Activated T-cell treated with anti-CD3 and anti-CD28 coated beads, Interleukin-2, amount 50 U/mL, for 72 hours (primary cell): ENCODE measurements around the gene ZBTB7C. TPM values are rescaled to one million over a fixed set of nuclear protein-coding genes. Genes with fewer than 3 reads are reported as not detected.

Experiments used
- ATAC-seq, 2 donors: fragments of 150-1000 bp; cut with Tn5 transposase; replicated peaks in 1 of 2; 2 replicates each; pipeline ENCODE4 v1.10.0; 2021; ENCODE audit warnings: moderate library complexity in 2 of 2, mild to moderate bottlenecking in 1 of 2
- DNase-seq, 2 donors: peaks; one replicate each; pipeline ENCODE4 v3.0.0; 2021 to 2022; ENCODE audit warnings: mixed read lengths in 1 of 2
- H3K27ac Mint-ChIP-seq: one replicate; pipeline ENCODE4 v1.8.0; 2022; ENCODE audit warnings: mild to moderate bottlenecking, moderate library complexity, mixed read lengths
- H3K27me3 Mint-ChIP-seq: one replicate; pipeline ENCODE4 v1.8.0; 2022; ENCODE audit warnings: low read depth, mixed read lengths
- H3K36me3 Mint-ChIP-seq, 2 donors: one replicate each; pipeline ENCODE4 v1.8.0; 2022; ENCODE audit warnings: mixed read lengths in 2 of 2, mild to moderate bottlenecking in 1 of 2; ENCODE audit not compliant: insufficient read depth in 2 of 2
- H3K4me1 Mint-ChIP-seq: one replicate; pipeline ENCODE4 v1.8.0; 2022; ENCODE audit warnings: low read depth, mixed read lengths
- H3K4me3 Mint-ChIP-seq, 2 donors: one replicate each; pipeline ENCODE4 v1.8.0; 2022; ENCODE audit warnings: mild to moderate bottlenecking in 2 of 2, mixed read lengths in 2 of 2, moderate library complexity in 2 of 2
- H3K9me3 Mint-ChIP-seq, 2 donors: one replicate each; pipeline ENCODE4 v1.8.0; 2022; ENCODE audit warnings: mixed read lengths in 2 of 2
- total RNA-seq, 2 donors: library from RNA; stranded (reverse); gene quantifications; one replicate each; pipeline ENCODE4 v1.2.3, GENCODE V29; 2022

ZBTB7C gene
- total RNA-seq, 2 donors from 2014 or later: 0.05 TPM; not detected in 1

GRCh38 chr18:48393170-48393569, 16.0 kb downstream of the ZBTB7C start:
- DNase-seq (no peak), ATAC-seq (no peak)
- no peak overlapping the region for H3K27ac Mint-ChIP-seq
- H3K9me3 Mint-ChIP-seq: no peaks in the 10 kb centered on the region
- H3K4me3 Mint-ChIP-seq: no peak overlapping the region
- no peaks in the 10 kb centered on the region for H3K36me3 Mint-ChIP-seq
- no peaks in the 10 kb centered on the region for H3K4me1 Mint-ChIP-seq
- peaks cover 59% of the 10 kb centered on the region for H3K27me3 Mint-ChIP-seq

DNA sequence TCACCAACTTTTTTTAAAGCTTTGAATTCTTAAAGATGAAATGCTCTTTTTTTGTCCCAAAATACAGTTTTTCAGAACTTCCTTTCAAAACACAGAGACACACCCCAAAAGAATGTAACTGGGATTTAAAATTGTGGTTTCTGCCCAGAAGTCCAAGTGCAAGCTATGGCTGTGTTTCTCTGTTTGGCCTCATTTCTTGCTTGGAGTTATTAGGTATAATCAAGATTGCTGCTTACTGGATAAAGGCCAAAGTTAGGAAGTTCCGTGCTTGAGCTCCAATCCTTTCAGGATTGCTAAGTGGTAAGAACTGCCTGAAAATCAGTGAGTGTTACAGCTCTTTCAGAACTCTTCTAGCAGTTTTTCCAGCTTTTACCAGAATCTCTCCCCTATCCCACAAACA, 16.9 kb downstream of the ZBTB7C start:
- Mint-ChIP-seq H3K36me3 (no peaks in the 10 kb centered on the region), H3K4me1 (no peaks in the 10 kb centered on the region), H3K27me3 (peaks cover 59% of the 10 kb centered on the region), H3K9me3 (no peaks in the 10 kb centered on the region), H3K27ac (no peak overlapping the region), H3K4me3 (no peak overlapping the region)
- ATAC-seq (no peak), DNase-seq (no peak)

GRCh38 chr18:48391868-48392267, 17.3 kb downstream of the ZBTB7C start:
- Mint-ChIP-seq H3K4me3 (no peak overlapping the region), H3K9me3 (no peaks in the 10 kb centered on the region), H3K36me3 (no peaks in the 10 kb centered on the region), H3K27ac (no peak overlapping the region), H3K27me3 (peaks cover 59% of the 10 kb centered on the region), H3K4me1 (no peaks in the 10 kb centered on the region)
- no peak for ATAC-seq
- DNase-seq: no peak

DNA sequence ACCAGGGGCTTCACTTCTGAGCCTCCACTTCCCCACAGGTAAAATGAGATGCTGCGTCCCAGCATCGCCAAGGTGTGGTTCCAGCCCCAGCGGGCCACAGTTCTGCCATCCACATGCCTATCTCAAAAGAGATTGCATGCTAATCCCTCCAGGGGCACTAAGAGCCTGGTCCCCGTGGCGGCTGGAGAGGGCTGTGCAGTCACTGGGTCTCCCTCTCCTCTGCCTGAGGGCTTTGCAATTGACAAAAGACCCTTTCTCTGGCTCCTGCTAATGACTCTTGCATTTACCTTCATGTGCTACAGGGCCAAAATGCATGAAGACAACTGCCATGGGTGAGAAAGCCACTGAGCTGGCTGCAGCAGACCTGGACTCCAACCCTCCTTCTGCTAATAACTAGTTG, 18.5 kb downstream of the ZBTB7C start:
- Mint-ChIP-seq H3K4me3 (no peak overlapping the region), H3K4me1 (no peaks in the 10 kb centered on the region), H3K9me3 (no peaks in the 10 kb centered on the region), H3K36me3 (no peaks in the 10 kb centered on the region), H3K27me3 (peaks cover 56% of the 10 kb centered on the region), H3K27ac (no peak overlapping the region)
- ATAC-seq (no peak), DNase-seq (no peak)

DNA sequence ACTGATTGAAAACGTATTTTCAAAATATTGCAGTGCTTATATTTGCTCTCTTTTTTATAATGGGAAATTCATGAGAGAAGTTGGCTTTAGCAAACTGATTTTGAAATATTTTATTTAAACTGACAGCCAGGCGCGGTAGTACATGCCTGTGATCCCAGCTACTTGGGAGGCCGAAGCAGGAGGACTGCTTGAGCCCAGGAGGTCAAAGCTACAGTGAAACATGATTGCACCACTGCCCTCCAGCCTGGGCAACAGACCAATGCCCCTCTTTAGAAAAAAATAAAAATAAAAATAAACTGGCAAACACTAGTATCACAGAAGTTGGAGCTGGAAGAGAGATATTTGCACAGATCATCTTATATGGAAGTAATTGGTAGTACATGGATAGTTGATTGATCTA, 20.7 kb downstream of the ZBTB7C start:
- no peak overlapping the region for H3K4me3 Mint-ChIP-seq
- H3K4me1 Mint-ChIP-seq: no peaks in the 10 kb centered on the region
- H3K27ac Mint-ChIP-seq: no peak overlapping the region
- H3K9me3 Mint-ChIP-seq: no peaks in the 10 kb centered on the region
- H3K27me3 Mint-ChIP-seq: peaks cover 41% of the 10 kb centered on the region
- ATAC-seq: no peak
- no peak for DNase-seq
- no peaks in the 10 kb centered on the region for H3K36me3 Mint-ChIP-seq

DNA sequence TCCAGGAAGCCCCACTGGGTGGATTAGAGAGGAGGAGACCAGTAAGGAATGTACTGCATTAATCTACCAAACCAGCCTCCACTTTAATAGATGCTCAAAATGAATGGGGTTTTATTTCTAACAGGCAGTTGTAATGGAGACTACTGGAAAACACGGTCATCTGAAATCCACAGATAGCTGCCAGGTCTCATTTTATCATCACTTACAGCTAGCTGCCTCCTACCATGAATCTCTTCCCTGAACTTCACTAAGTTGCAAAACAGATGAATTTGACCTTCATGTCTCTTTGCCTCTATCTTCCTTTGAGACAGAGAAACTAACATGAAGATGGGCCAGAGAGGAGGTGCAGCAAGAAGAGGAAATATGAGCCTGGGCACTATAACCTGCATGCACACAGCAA, 21.9 kb downstream of the ZBTB7C start:
- Mint-ChIP-seq H3K27ac (no peak overlapping the region), H3K4me3 (no peak overlapping the region), H3K4me1 (no peaks in the 10 kb centered on the region), H3K27me3 (peaks cover 30% of the 10 kb centered on the region), H3K9me3 (no peaks in the 10 kb centered on the region), H3K36me3 (no peaks in the 10 kb centered on the region)
- no peak for ATAC-seq
- no peak for DNase-seq

GRCh38 chr18:48385596-48385995, 23.6 kb downstream of the ZBTB7C start:
- peaks cover 13% of the 10 kb centered on the region for H3K27me3 Mint-ChIP-seq
- no peak overlapping the region for H3K27ac Mint-ChIP-seq
- ATAC-seq (no peak), DNase-seq (no peak)
- no peaks in the 10 kb centered on the region for H3K36me3 Mint-ChIP-seq
- no peak overlapping the region for H3K4me3 Mint-ChIP-seq
- H3K9me3 Mint-ChIP-seq: no peaks in the 10 kb centered on the region
- H3K4me1 Mint-ChIP-seq: no peaks in the 10 kb centered on the region

- ATAC-seq: no peak
- Mint-ChIP-seq H3K9me3 (no peaks in the 10 kb centered on the region), H3K27ac (no peak overlapping the region), H3K27me3 (peaks cover 27% of the 10 kb centered on the region), H3K4me3 (no peak overlapping the region), H3K4me1 (no peaks in the 10 kb centered on the region), H3K36me3 (no peaks in the 10 kb centered on the region)
- no peak for DNase-seq
Observed at GRCh38 chr18:48376934-48377333, 32.2 kb downstream of the ZBTB7C start.

- ATAC-seq (no peak), DNase-seq (no peak)
- no peak overlapping the region for H3K27ac Mint-ChIP-seq
- no peak overlapping the region for H3K4me3 Mint-ChIP-seq
- H3K27me3 Mint-ChIP-seq: peaks cover 27% of the 10 kb centered on the region
- no peaks in the 10 kb centered on the region for H3K4me1 Mint-ChIP-seq
- H3K36me3 Mint-ChIP-seq: no peaks in the 10 kb centered on the region
- H3K9me3 Mint-ChIP-seq: no peaks in the 10 kb centered on the region
Observed at GRCh38 chr18:48376406-48376805, 32.8 kb downstream of the ZBTB7C start.

DNA sequence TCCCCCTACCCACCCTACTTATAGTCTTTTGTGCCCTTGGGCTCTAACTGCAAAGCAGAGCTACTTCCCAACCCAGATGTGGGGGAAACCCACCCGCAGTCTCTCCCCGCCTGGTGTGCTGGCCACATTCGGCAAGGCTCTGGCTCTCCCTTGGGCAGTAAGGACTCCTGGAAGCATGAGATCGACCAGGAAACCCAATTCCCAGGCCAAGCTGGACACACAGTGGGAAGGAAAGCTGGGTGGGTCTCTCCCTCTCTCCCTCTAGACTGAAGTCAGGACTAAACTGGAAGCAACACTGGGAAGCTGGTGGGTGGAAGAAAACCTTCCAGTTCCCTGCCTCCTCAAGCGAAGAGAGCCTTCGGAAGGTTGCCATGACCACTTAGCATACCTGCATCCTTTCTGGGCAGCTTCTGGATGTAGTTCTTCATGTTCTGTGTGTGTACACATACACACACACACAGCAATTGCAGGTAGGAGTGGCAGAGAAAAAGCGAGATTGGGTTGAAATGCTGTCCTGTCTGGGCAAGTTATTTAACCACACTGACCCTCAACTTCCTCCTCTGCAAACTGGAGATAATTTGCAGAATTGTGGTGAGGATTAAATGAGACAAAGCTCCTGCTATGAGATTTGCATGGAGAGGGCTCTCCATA, 33.9 kb downstream of the ZBTB7C start:
- no peaks in the 10 kb centered on the region for H3K36me3 Mint-ChIP-seq
- no peak overlapping the region for H3K27ac Mint-ChIP-seq
- peaks cover 27% of the 10 kb centered on the region for H3K27me3 Mint-ChIP-seq
- no peaks in the 10 kb centered on the region for H3K4me1 Mint-ChIP-seq
- ATAC-seq (no peak), DNase-seq (no peak)
- no peak overlapping the region for H3K4me3 Mint-ChIP-seq
- H3K9me3 Mint-ChIP-seq: no peaks in the 10 kb centered on the region

DNA sequence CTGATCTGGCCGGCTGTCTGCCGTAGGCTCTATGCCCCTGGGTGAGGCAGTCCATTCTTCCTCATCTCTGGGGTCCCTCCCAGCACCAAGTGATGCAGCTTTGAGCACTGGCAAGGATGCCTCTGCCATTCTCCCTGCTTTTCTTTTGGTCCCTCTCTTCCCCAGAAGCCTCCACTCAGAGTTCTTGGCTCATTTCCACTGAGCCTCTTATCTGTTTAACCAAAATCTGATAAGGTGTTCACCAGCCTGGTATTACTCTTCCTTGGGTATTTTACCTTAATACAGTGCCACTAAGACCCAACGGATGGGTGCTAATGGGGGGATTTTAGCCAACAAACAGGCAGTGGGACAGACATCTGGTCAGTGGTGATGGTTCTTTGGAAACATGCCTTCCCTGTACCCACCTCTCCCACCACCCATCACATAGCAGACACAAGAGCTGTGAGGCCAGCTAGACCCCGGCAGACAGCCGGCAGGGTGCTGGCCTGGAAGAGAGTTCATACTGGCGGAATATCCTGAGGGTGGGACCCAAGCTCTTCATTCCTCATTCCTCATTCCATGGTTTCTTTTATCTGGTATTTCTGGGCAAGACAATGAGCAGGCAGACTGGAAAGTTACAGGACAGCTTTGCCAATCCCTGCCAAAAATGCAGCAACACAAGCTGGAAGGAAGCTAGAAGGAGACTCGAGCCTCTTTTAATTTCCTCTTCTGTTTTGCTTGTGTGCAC, 34.6 kb downstream of the ZBTB7C start:
- no peak for DNase-seq
- Mint-ChIP-seq H3K4me3 (no peak overlapping the region), H3K4me1 (no peaks in the 10 kb centered on the region), H3K27me3 (peaks cover 27% of the 10 kb centered on the region), H3K36me3 (no peaks in the 10 kb centered on the region), H3K9me3 (peaks cover under 1 to 2% of the 10 kb centered on the region in 2 donors), H3K27ac (no peak overlapping the region)
- ATAC-seq: no peak

- Mint-ChIP-seq H3K27ac (no peak overlapping the region), H3K27me3 (peaks cover 21% of the 10 kb centered on the region), H3K36me3 (no peaks in the 10 kb centered on the region), H3K9me3 (peaks cover 2% of the 10 kb centered on the region in 2 donors), H3K4me1 (no peaks in the 10 kb centered on the region), H3K4me3 (no peak overlapping the region)
- no peak for DNase-seq
- no peak for ATAC-seq
Observed at GRCh38 chr18:48371854-48372602, 37.2 kb downstream of the ZBTB7C start.

- peaks cover 24% of the 10 kb centered on the region for H3K27me3 Mint-ChIP-seq
- H3K27ac Mint-ChIP-seq: no peak overlapping the region
- no peak for DNase-seq
- no peak for ATAC-seq
- no peak overlapping the region for H3K4me3 Mint-ChIP-seq
- peaks cover 5 to 12% of the 10 kb centered on the region in 2 donors for H3K9me3 Mint-ChIP-seq
- no peaks in the 10 kb centered on the region for H3K4me1 Mint-ChIP-seq
- H3K36me3 Mint-ChIP-seq: peaks cover 0 to 3% of the 10 kb centered on the region in 2 donors
Observed at GRCh38 chr18:48367557-48367956, 41.6 kb downstream of the ZBTB7C start.
